ENCODE measurements around the gene ITGA4.

Gene ITGA4

DNA sequence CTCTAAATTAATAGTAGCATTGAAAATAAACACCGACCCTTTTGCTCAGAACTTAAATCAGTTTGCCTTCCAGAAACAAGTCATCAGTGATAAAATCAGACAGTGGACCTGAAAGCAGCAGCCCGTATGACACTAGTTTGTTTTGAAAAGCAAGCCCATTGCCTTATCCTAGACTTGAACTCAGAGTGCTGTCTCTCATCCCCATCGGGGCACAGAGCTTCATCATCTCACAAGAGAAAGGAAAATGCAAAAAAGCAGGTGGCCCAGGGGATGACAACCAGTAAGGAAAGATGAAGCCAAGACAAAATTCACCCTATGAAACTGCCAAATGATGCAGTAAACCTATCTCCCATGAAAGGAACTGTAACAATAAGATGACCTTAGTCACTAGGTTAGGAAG is 128.5 kb downstream of the ITGA4 start:
- H3K4me3 ChIP-seq (ENCODE audit: low read depth, low read length), result no peak overlapping the region

More for the DNA sequence above, 128.5 kb downstream of the ITGA4 start:
- TF ChIP-seq, protein P1, sequence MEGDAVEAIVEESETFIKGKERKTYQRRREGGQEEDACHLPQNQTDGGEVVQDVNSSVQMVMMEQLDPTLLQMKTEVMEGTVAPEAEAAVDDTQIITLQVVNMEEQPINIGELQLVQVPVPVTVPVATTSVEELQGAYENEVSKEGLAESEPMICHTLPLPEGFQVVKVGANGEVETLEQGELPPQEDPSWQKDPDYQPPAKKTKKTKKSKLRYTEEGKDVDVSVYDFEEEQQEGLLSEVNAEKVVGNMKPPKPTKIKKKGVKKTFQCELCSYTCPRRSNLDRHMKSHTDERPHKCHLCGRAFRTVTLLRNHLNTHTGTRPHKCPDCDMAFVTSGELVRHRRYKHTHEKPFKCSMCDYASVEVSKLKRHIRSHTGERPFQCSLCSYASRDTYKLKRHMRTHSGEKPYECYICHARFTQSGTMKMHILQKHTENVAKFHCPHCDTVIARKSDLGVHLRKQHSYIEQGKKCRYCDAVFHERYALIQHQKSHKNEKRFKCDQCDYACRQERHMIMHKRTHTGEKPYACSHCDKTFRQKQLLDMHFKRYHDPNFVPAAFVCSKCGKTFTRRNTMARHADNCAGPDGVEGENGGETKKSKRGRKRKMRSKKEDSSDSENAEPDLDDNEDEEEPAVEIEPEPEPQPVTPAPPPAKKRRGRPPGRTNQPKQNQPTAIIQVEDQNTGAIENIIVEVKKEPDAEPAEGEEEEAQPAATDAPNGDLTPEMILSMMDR (IDR thresholded peaks at IDR 0.05; ENCODE audit: low read depth, low read length), result no peak
